HFFc6 (cell line): Measurements from ENCODE around the gene PGK1. TPM values are rescaled to one million over a fixed set of nuclear protein-coding genes. Genes with fewer than 3 reads are reported as not detected.

Source experiments
- DNase-seq: peaks from one replicate; pipeline ENCODE4 v3.0.0-alpha.2; 2018
- H3K27ac Mint-ChIP-seq: 2 replicates; pipeline ENCODE4 v1.8.0; 2020; ENCODE audit warnings: mild to moderate bottlenecking, mixed read lengths
- H3K27me3 Mint-ChIP-seq: 2 replicates; pipeline ENCODE4 v1.8.0; 2021; ENCODE audit warnings: mild to moderate bottlenecking, moderate library complexity, mixed read lengths; ENCODE audit not compliant: insufficient read depth
- H3K36me3 Mint-ChIP-seq: 2 replicates; pipeline ENCODE4 v1.8.0; 2021; ENCODE audit warnings: low read depth, mixed read lengths
- H3K4me1 Mint-ChIP-seq: 2 replicates; pipeline ENCODE4 v1.8.0; 2020; ENCODE audit warnings: low read depth, mixed read lengths
- H3K4me3 Mint-ChIP-seq: 2 replicates; pipeline ENCODE4 v1.8.0; 2020; ENCODE audit warnings: mild to moderate bottlenecking, moderate library complexity, mixed read lengths
- H3K9me3 Mint-ChIP-seq: 2 replicates; pipeline ENCODE4 v1.8.0; 2020; ENCODE audit warnings: mild to moderate bottlenecking, mixed read lengths
- total RNA-seq, 6 experiments: library from RNA; stranded (reverse); fragmentation: NEBNext Ultra II Directional; extraction: Animal tissue kit (Norgen Biotek cat#: 25700); gene quantifications; 2 replicates in 1 of 6; 3 replicates in 5 of 6; pipeline ENCODE4 v1.2.3, GENCODE V29; 2021
- TF ChIP-seq, protein P1 (sequence below): fragments of 200-600 bp; sonication (generic); IDR thresholded peaks from 2 replicates; pipeline ENCODE4 v1.5.0; 2021; ENCODE audit warnings: antibody characterized with exemption, mild to moderate bottlenecking

PGK1 gene
- total RNA-seq, 6 experiments from 2014 or later, result 331 to 409 (median 375) TPM

DNA sequence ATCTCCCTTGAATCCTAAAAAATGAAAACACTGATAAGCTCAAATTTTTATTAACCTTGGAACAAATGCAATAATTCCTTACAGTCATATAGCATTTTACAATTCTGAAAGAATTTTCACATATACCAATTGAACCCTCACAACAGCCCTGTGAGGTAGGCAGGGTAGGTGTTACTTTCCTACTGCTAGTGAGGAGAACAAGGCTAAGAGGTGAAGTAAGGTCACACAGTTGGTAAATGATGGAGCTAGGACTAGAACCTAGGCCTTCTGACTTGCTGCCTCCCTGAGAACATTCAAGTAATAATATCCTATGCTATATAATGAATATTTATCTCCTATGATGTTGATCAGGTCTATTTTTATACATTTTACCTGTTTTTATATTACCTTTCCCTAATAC lies 25.7 kb downstream of the PGK1 start:
- no peaks in the 10 kb centered on the region for H3K27me3 Mint-ChIP-seq
- H3K9me3 Mint-ChIP-seq, result no peaks in the 10 kb centered on the region
- no peak for DNase-seq
- TF ChIP-seq, protein P1, sequence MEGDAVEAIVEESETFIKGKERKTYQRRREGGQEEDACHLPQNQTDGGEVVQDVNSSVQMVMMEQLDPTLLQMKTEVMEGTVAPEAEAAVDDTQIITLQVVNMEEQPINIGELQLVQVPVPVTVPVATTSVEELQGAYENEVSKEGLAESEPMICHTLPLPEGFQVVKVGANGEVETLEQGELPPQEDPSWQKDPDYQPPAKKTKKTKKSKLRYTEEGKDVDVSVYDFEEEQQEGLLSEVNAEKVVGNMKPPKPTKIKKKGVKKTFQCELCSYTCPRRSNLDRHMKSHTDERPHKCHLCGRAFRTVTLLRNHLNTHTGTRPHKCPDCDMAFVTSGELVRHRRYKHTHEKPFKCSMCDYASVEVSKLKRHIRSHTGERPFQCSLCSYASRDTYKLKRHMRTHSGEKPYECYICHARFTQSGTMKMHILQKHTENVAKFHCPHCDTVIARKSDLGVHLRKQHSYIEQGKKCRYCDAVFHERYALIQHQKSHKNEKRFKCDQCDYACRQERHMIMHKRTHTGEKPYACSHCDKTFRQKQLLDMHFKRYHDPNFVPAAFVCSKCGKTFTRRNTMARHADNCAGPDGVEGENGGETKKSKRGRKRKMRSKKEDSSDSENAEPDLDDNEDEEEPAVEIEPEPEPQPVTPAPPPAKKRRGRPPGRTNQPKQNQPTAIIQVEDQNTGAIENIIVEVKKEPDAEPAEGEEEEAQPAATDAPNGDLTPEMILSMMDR, result no peak
- no peak overlapping the region for H3K4me3 Mint-ChIP-seq
- H3K27ac Mint-ChIP-seq, result no peak overlapping the region
- no peaks in the 10 kb centered on the region for H3K4me1 Mint-ChIP-seq
- no peaks in the 10 kb centered on the region; the same call in 1 of the 2 replicates for H3K36me3 Mint-ChIP-seq

DNA sequence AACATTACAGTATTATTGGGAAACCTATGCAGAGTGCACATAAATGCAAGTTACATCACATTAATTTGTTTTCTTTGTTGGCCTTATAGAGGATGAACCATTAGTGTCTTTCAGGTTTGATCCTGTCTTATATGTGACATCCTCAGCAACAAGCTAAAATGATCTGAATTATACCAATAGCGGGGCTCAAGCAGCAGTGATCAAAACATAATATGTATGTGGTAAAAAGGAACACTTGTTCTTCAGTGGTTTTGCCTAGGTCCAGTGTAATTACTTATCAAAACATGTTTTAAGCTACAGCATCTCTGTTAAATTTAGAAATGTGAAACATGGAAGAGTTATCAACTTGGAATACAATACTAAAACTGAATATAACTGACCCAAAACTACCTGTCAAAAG lies 26.3 kb downstream of the PGK1 start:
- DNase-seq, result no peak
- no peaks in the 10 kb centered on the region for H3K4me1 Mint-ChIP-seq
- TF ChIP-seq, protein P1, result no peak
- no peaks in the 10 kb centered on the region for H3K27me3 Mint-ChIP-seq
- H3K4me3 Mint-ChIP-seq, result no peak overlapping the region
- no peaks in the 10 kb centered on the region; the same call in 1 of the 2 replicates for H3K36me3 Mint-ChIP-seq
- no peak overlapping the region for H3K27ac Mint-ChIP-seq
- H3K9me3 Mint-ChIP-seq, result no peaks in the 10 kb centered on the region

DNA sequence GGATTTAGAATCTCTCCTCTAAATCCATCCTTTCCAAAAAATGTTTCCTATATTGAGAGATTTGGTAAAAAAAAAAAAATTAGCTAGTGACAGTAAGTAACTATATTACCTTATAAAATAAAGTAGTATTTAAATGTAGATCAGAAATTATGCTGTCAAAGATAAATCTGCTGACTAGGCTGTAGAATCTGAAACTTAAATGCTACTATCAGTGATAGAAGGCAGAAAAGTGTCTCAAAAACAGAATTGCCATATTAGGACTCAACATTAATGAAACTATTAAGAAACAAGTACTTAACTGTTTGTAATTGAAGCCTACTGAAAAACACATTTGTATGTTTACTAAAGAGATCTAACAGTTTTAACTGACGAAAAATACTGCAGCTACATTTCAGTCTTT lies 27.1 kb downstream of the PGK1 start:
- H3K36me3 Mint-ChIP-seq, result no peaks in the 10 kb centered on the region; the same call in 1 of the 2 replicates
- DNase-seq, result no peak
- H3K4me3 Mint-ChIP-seq, result no peak overlapping the region
- H3K27ac Mint-ChIP-seq, result no peak overlapping the region
- no peaks in the 10 kb centered on the region for H3K4me1 Mint-ChIP-seq
- TF ChIP-seq, protein P1, result no peak
- no peaks in the 10 kb centered on the region for H3K9me3 Mint-ChIP-seq
- no peaks in the 10 kb centered on the region for H3K27me3 Mint-ChIP-seq

DNA sequence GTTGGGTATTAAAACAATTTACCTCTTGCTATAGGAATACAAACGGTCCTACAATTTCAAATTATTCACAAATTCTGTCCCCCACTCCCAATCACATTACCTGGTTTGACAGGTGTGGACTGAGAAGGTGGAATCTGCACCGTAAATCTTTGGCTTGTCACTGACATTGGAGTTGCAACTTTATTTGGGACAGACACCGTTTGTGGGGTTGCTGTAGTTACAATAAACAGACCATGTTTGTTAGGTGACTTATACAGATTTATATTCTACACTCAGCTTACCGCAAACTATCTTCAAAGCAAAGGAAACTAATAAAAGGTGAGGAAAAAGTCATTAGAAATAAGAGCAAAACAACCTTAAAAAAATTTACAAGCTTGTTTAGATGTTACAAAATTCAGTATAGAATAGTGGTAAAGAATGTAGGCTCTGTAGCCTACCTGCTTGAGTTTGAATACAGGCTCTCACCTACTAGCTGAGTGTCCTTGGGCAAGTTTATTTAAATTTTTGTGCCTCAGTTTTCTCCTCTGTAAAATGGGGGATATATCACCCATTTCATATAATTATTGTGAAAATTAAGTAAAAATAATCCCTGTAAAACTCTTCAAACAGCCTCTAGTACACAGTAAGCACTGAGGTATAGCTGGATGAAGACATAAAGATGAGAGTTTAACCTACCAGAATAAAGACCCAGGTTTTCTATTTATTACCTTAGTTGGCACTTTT lies 29.4 kb downstream of the PGK1 start:
- no peaks in the 10 kb centered on the region for H3K4me1 Mint-ChIP-seq

DNA sequence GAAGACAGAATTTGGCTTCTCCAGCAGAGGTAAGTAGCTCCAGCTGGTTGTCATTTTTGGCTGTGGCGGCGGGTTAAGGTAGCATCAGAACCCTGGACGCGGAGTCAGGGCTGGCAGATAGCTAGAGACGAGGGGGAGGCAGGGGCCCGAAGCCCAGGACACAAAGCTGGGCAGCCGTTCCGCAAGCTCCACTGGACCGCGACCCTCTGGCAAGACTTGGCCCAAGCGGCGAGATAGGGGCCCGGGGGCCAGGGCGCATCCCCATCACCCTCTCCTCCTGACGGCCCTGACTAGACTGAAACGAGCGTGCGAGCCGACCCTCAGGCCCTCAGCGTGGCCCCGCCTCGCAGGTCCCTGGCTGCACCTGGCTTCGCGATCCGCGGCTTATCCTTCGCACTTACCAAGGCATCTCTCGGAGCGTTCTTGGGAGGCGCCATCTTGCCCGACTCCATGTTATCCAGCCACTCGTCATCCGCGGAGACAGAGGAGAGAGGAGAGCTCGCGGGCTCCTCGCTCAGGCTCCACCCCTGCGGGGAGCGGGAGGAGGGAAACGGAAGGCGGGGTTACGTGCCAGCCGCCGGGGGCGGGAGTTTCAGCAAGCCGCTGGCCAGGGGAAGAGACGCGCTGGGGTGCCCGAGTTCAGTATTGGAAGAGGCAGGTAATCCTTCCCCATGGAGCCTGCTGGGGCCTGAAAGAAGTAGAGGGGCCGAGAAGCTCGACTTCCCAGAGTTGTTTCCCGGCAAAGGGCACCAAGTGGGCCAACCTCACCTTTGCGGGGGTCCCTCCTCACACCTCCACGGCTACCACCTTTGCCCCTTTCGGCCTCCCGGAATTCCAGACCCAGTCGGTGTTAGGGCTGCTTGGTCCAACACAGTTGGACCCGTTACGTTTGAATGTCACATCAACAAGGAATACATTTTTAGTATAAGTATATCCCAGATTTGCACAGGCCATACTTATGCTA lies 35.4 kb downstream of the PGK1 start, which contains the start of gene TAF9B:
Gene TAF9B (minus strand): TSS at position 491 of the 964 bp plus-strand sequence. CDS start 39 bp downstream, at position 452.
- TF ChIP-seq, protein P1, result no peak
- peak within 1 kb of the TSS; percentile 87 for H3K27ac Mint-ChIP-seq
- H3K27me3 Mint-ChIP-seq, result peaks cover 2% of the 10 kb centered on the region; the same call in 1 of the 2 replicates
- no peaks in the 10 kb centered on the region for H3K36me3 Mint-ChIP-seq
- DNase-seq, result peak; percentile 72
- H3K4me1 Mint-ChIP-seq, result no peaks in the 10 kb centered on the region
- peak within 1 kb of the TSS; percentile 94 for H3K4me3 Mint-ChIP-seq
- H3K9me3 Mint-ChIP-seq, result no peaks in the 10 kb centered on the region

More for the DNA sequence above, 29.4 kb downstream of the PGK1 start:
- DNase-seq, result no peak
- H3K9me3 Mint-ChIP-seq, result no peaks in the 10 kb centered on the region
- TF ChIP-seq, protein P1, result no peak
- H3K36me3 Mint-ChIP-seq, result no peaks in the 10 kb centered on the region; the same call in 1 of the 2 replicates
- no peak overlapping the region for H3K27ac Mint-ChIP-seq
- no peaks in the 10 kb centered on the region for H3K27me3 Mint-ChIP-seq
- no peak overlapping the region for H3K4me3 Mint-ChIP-seq
